Breast epithelium (tissue), 3 donors: ENCODE measurements around the gene ZNF408.
"Not testable (repeated sequence)": the region's sequence is repeated elsewhere in the genome, so short reads cannot be mapped to it uniquely, and the experiment has no call there.

Experiments used
- CTCF ChIP-seq, 3 donors: fragments of 450-650 bp; IDR thresholded peaks; one replicate each; pipeline ENCODE4 v1.5.1; 2016 to 2017; ENCODE audit warnings: antibody characterized with exemption in 3 of 3, mild to moderate bottlenecking in 3 of 3, moderate library complexity in 3 of 3
- POLR2A ChIP-seq: fragments of 450-650 bp; IDR thresholded peaks from one replicate; pipeline ENCODE4 v1.6.1; 2016; ENCODE audit warnings: antibody characterized with exemption, mild to moderate bottlenecking, moderate library complexity
- POLR2AphosphoS5 ChIP-seq, 3 donors: sonication (generic); formaldehyde crosslinking; IDR thresholded peaks; one replicate each; pipeline ENCODE4 v1.6.1; 2017; ENCODE audit warnings: antibody characterized with exemption in 3 of 3

- not testable (repeated sequence) for TF ChIP-seq CTCF (IDR thresholded peaks at IDR 0.05); POLR2AphosphoS5 (IDR thresholded peaks at IDR 0.05); POLR2A
These were observed 17.0 kb downstream of the ZNF408 start for GRCh38 chr11:46717825-46718154.
